HL-60 (cell line): Measurements from ENCODE around the gene GTF2IRD1.

ENCODE experiments used
- DNase-seq, 2 experiments: peaks; one replicate each; pipeline ENCODE4 v3.0.0-alpha.2; 2010 to 2020; ENCODE audit warnings: low read depth in 1 of 2, low spot score in 1 of 2
- H3K27ac ChIP-seq: fragments of 250-450 bp; sonication (Bioruptor Pico); replicated peaks from 2 replicates; pipeline ENCODE4 v1.5.1; 2020; ENCODE audit warnings: mild to moderate bottlenecking, moderate library complexity
- H3K27me3 ChIP-seq: fragments of 250-450 bp; sonication (Bioruptor Pico); 2 replicates; pipeline ENCODE4 v1.5.1; 2021; ENCODE audit warnings: mild to moderate bottlenecking, moderate library complexity; ENCODE audit not compliant: insufficient read depth, poor library complexity, severe bottlenecking
- H3K4me3 ChIP-seq: replicated peaks from 2 replicates; pipeline ENCODE4 v1.5.1; 2011; ENCODE audit warnings: mild to moderate bottlenecking, control low read depth, low read length; ENCODE audit not compliant: insufficient read depth
- CTCF ChIP-seq: IDR thresholded peaks from one replicate; pipeline ENCODE4 v1.5.1; 2011; ENCODE audit warnings: low read length, control low read depth, inconsistent platforms; ENCODE audit not compliant: insufficient read depth
- GABPA ChIP-seq: IDR thresholded peaks from 2 replicates; pipeline ENCODE4 v1.6.1; 2012; ENCODE audit warnings: low read depth
- POLR2AphosphoS5 ChIP-seq: IDR thresholded peaks from 2 replicates; pipeline ENCODE4 v1.6.1; 2012; ENCODE audit warnings: low read depth
- REST ChIP-seq: IDR thresholded peaks from 2 replicates; pipeline ENCODE4 v1.6.1; 2012; ENCODE audit warnings: low read depth; ENCODE audit not compliant: insufficient replicate concordance
- SPI1 ChIP-seq: IDR thresholded peaks from 2 replicates; pipeline ENCODE4 v1.6.1; 2012; ENCODE audit warnings: low read depth, mild to moderate bottlenecking, borderline replicate concordance

Gene GTF2IRD1

GRCh38 chr7:74503943-74504342, 50.2 kb downstream of the GTF2IRD1 start:
- Histone ChIP-seq H3K4me3 (no peak overlapping the region), H3K27me3 (no peaks in the 10 kb centered on the region), H3K27ac (no peak overlapping the region)
- no peak for TF ChIP-seq SPI1
- TF ChIP-seq POLR2AphosphoS5: no peak
- no peak for TF ChIP-seq REST
- no peak for TF ChIP-seq GABPA
- no peak for TF ChIP-seq CTCF
- no peak for DNase-seq

- no peak for TF ChIP-seq REST
- TF ChIP-seq POLR2AphosphoS5: no peak
- no peak for TF ChIP-seq GABPA
- TF ChIP-seq SPI1: no peak
- no peak for TF ChIP-seq CTCF
- Histone ChIP-seq H3K27ac (no peak overlapping the region), H3K27me3 (no peaks in the 10 kb centered on the region), H3K4me3 (no peak overlapping the region)
- no peak for DNase-seq
These were observed 52.0 kb downstream of the GTF2IRD1 start for GRCh38 chr7:74505471-74506324.

GRCh38 chr7:74506325-74506724, 52.6 kb downstream of the GTF2IRD1 start:
- Histone ChIP-seq H3K27ac (no peak overlapping the region), H3K27me3 (no peaks in the 10 kb centered on the region), H3K4me3 (no peak overlapping the region)
- no peak for TF ChIP-seq GABPA
- no peak for TF ChIP-seq POLR2AphosphoS5
- no peak for TF ChIP-seq SPI1
- no peak for TF ChIP-seq CTCF
- no peak for TF ChIP-seq REST
- no peak for DNase-seq
